HCT116 (cell line): ENCODE measurements around the gene ABCG1. TPM values are rescaled to one million over a fixed set of nuclear protein-coding genes. Genes with fewer than 3 reads are reported as not detected.

ENCODE experiments used
- ATAC-seq: fragments of 200-7000 bp; cut with Tn5 transposase; 2 replicates; pipeline ENCODE4 v1.9.1; 2020; ENCODE audit warnings: mild to moderate bottlenecking, moderate library complexity
- BruUV-seq: library from RNA; stranded (reverse); fragments of 400-500 nt; replicated peaks from 2 replicates; lab custom pipeline; 2021; lab: Mats Ljungman, UMichigan
- CTCF ChIA-PET: fragments of 300-600 bp; sonication (Branson Sonifier 250); formaldehyde crosslinking; loops from one replicate; lab custom pipeline; 2021; ENCODE audit warnings: antibody characterized with exemption; lab: Charles Lee
- POLR2A ChIA-PET: fragments of 300-600, 350-600 bp; sonication (Branson Sonifier 250); formaldehyde crosslinking; loops from one replicate; lab custom pipeline; 2021; ENCODE audit warnings: antibody characterized with exemption; lab: Charles Lee
- RAD21 ChIA-PET, 2 experiments: fragments of 300-600 bp; sonication (Branson Sonifier 250); formaldehyde crosslinking; loops; one replicate each; lab custom pipeline; 2023; ENCODE audit warnings: low total read pairs in 2 of 2; ENCODE audit not compliant: uncharacterized antibody in 2 of 2, unreplicated experiment in 2 of 2, low non-redundant PET in 1 of 2; lab: Charles Lee
- DNase-seq: peaks from one replicate; pipeline ENCODE4 v3.0.0-alpha.2; 2010; ENCODE audit warnings: low read depth, low spot score
- H2AFZ ChIP-seq: fragments of 200-600 bp; shearing (Covaris generic), sonication (generic); 2 replicates; pipeline ENCODE4 v1.6.1; 2017; ENCODE audit warnings: low read depth, mixed run types, mixed read lengths, antibody characterized with exemption, low read length; ENCODE audit not compliant: poor library complexity, severe bottlenecking
- H3K27ac ChIP-seq: 2 replicates; pipeline ENCODE4 v1.5.1; 2012; ENCODE audit warnings: low read depth, low read length
- H3K27me3 ChIP-seq: fragments of 200-600 bp; sonication (generic); 2 replicates; pipeline ENCODE4 v1.6.1; 2016; ENCODE audit warnings: mixed run types, low read length, mixed read lengths; ENCODE audit not compliant: insufficient read depth
- H3K36me3 ChIP-seq, 2 experiments: fragments of 200-500 bp in 1 of 2; fragments of 200-600 bp in 1 of 2; sonication (Bioruptor generic) in 1 of 2; sonication (generic) in 1 of 2; 2 replicates each; pipeline versions ENCODE4 v1.5.1 to v1.6.1; 2014 to 2016; ENCODE audit warnings: low read length in 2 of 2, inconsistent platforms in 1 of 2, mixed read lengths in 1 of 2, mixed run types in 1 of 2; ENCODE audit not compliant: insufficient read depth in 2 of 2, control insufficient read depth in 1 of 2
- H3K4me1 ChIP-seq, 2 experiments: fragments of 200-600 bp in 1 of 2; sonication (generic) in 1 of 2; 2 replicates each; pipeline versions ENCODE4 v1.5.1 to v1.6.1; 2012 to 2017; ENCODE audit warnings: low read length in 2 of 2, inconsistent platforms in 1 of 2, mild to moderate bottlenecking in 1 of 2, mixed read lengths in 1 of 2, mixed run types in 1 of 2, moderate library complexity in 1 of 2; ENCODE audit not compliant: insufficient read depth in 2 of 2, control insufficient read depth in 1 of 2
- H3K4me2 ChIP-seq: fragments of 200-600 bp; sonication (generic); 2 replicates; pipeline ENCODE4 v1.6.1; 2017; ENCODE audit warnings: mixed run types, low read length, mixed read lengths
- H3K4me3 ChIP-seq, 2 experiments: fragments of 200-600 bp in 1 of 2; sonication (generic) in 1 of 2; replicated peaks in 1 of 2; 2 replicates each; pipeline ENCODE4 v1.5.1; 2011 to 2016; ENCODE audit warnings: low read length in 2 of 2, control low read depth in 1 of 2, low read depth in 1 of 2, mild to moderate bottlenecking in 1 of 2, mixed read lengths in 1 of 2, mixed run types in 1 of 2
- H3K79me2 ChIP-seq: fragments of 200-600 bp; sonication (generic); 2 replicates; pipeline ENCODE4 v1.6.1; 2017; ENCODE audit warnings: mild to moderate bottlenecking, mixed run types, low read length, moderate library complexity, mixed read lengths; ENCODE audit not compliant: insufficient read depth
- H3K9ac ChIP-seq: fragments of 200-600 bp; sonication (generic); 2 replicates; pipeline ENCODE4 v1.6.1; 2016; ENCODE audit warnings: low read length, mixed read lengths
- H3K9me2 ChIP-seq: fragments of 200-600 bp; sonication (generic), shearing (Covaris generic); 2 replicates; pipeline ENCODE4 v1.6.1; 2017; ENCODE audit warnings: mixed run types, mild to moderate bottlenecking, moderate library complexity; ENCODE audit not compliant: insufficient read depth
- H3K9me3 ChIP-seq, 2 experiments: fragments of 200-500 bp in 1 of 2; fragments of 200-600 bp in 1 of 2; sonication (Bioruptor generic) in 1 of 2; sonication (generic) in 1 of 2; 2 replicates each; pipeline ENCODE4 v1.6.1; 2014 to 2017; ENCODE audit warnings: low read length in 2 of 2, mixed read lengths in 2 of 2, inconsistent platforms in 1 of 2, low read depth in 1 of 2, mild to moderate bottlenecking in 1 of 2, mixed run types in 1 of 2, moderate library complexity in 1 of 2; ENCODE audit not compliant: control insufficient read depth in 1 of 2, insufficient read depth in 1 of 2
- H4K20me1 ChIP-seq: fragments of 200-600 bp; sonication (generic), shearing (Covaris generic); 2 replicates; pipeline ENCODE4 v1.6.1; 2017; ENCODE audit warnings: mixed run types, mild to moderate bottlenecking, moderate library complexity; ENCODE audit not compliant: insufficient read depth
- ATF3 ChIP-seq: IDR thresholded peaks from 2 replicates; pipeline ENCODE4 v1.6.1; 2012
- CEBPB ChIP-seq: IDR thresholded peaks from 2 replicates; pipeline ENCODE4 v1.6.1; 2012; ENCODE audit warnings: low read depth
- CTCF ChIP-seq, 3 experiments: fragments of 200-600 bp in 1 of 3; sonication (generic) in 1 of 3; IDR thresholded peaks in 2 of 3; conservative IDR thresholded peaks in 1 of 3; 2 replicates each; pipeline ENCODE4 v1.5.1; 2012 to 2017; ENCODE audit warnings: low read depth in 2 of 3, low read length in 2 of 3, antibody characterized with exemption in 1 of 3, borderline replicate concordance in 1 of 3, control low read depth in 1 of 3, mild to moderate bottlenecking in 1 of 3, mixed read lengths in 1 of 3, mixed run types in 1 of 3, moderate library complexity in 1 of 3; ENCODE audit not compliant: insufficient read depth in 1 of 3
- EGR1 ChIP-seq: IDR thresholded peaks from 2 replicates; pipeline ENCODE4 v1.6.1; 2012; ENCODE audit warnings: low read depth
- EZH2 ChIP-seq: fragments of 200-600 bp; sonication (generic); IDR thresholded peaks from 2 replicates; pipeline ENCODE4 v1.6.1; 2017; ENCODE audit warnings: antibody characterized with exemption, mixed run types
- FOSL1 ChIP-seq: IDR thresholded peaks from 2 replicates; pipeline ENCODE4 v1.6.1; 2012; ENCODE audit warnings: low read depth
- JUND ChIP-seq: IDR thresholded peaks from 2 replicates; pipeline ENCODE4 v1.6.1; 2012
- POLR2A ChIP-seq: IDR thresholded peaks from 2 replicates; pipeline ENCODE4 v1.7.0; 2011; ENCODE audit warnings: borderline replicate concordance; ENCODE audit not compliant: insufficient read depth, insufficient read length; ENCODE audit errors: extremely low read depth
- SIN3A ChIP-seq: IDR thresholded peaks from 2 replicates; pipeline ENCODE4 v1.6.1; 2012; ENCODE audit warnings: low read depth
- TCF7L2 ChIP-seq: IDR thresholded peaks from 2 replicates; pipeline ENCODE4 v1.7.0; 2011; ENCODE audit warnings: borderline replicate concordance, inconsistent platforms; ENCODE audit not compliant: insufficient read depth, insufficient read length; ENCODE audit errors: extremely low read depth
- ZFX ChIP-seq: fragments of 450-650 bp; IDR thresholded peaks from 2 replicates; pipeline ENCODE4 v1.6.1; 2017
- ZNF274 ChIP-seq: fragments of 200-500 bp; sonication (Bioruptor generic); IDR thresholded peaks from 2 replicates; pipeline ENCODE4 v1.6.1; 2014; ENCODE audit warnings: mild to moderate bottlenecking, low read depth, low read length, inconsistent platforms
- intact Hi-C: fragments of 100-400 bp; cut with micrococcal nuclease; formaldehyde crosslinking; loops from 2 replicates; pipeline ENCODE4 v1.10.0; 2022
- total RNA-seq: library from RNA; stranded (reverse); gene quantifications from one replicate; pipeline ENCODE4 v1.2.1, GENCODE V29; 2021; ENCODE audit not compliant: unreplicated experiment

Gene ABCG1
- total RNA-seq, 1 experiment from 2014 or later = 1.6 TPM

GRCh38 chr21:42199868-42200463 lies 19.0 kb upstream of the ABCG1 start:
- Histone ChIP-seq H3K9ac (no peak overlapping the region), H2AFZ (no peak overlapping the region), H4K20me1 (no peaks in the 10 kb centered on the region), H3K36me3 (no peaks in the 10 kb centered on the region), H3K79me2 (no peaks in the 10 kb centered on the region), H3K27me3 (no peaks in the 10 kb centered on the region), H3K4me1 (peaks cover 7 to 9% of the 10 kb centered on the region in 2 experiments; a peak in 3 of 4 replicates), H3K4me3 (no peak overlapping the region), H3K27ac (no peak overlapping the region), H3K9me2 (no peaks in the 10 kb centered on the region), H3K9me3 (no peaks in the 10 kb centered on the region), H3K4me2 (no peak overlapping the region)
- ATAC-seq (no peak), DNase-seq (no peak)
- POLR2A ChIA-PET = interaction anchor here (1.3 kb wide), 1 partner anchor 10 kb away, joined by 4 read pairs; no protein-coding TSS in a partner anchor
- TF ChIP-seq SIN3A (no peak), ZNF274 (no peak), FOSL1 (no peak), ZFX (no peak), POLR2A (no peak), JUND (no peak), EZH2 (no peak), TCF7L2 (no peak), EGR1 (no peak), CEBPB (no peak), ATF3 (no peak), CTCF (IDR thresholded peaks at IDR 0.05 in 2 of 3, conservative IDR thresholded peaks at IDR 0.05 in 1 of 3; ENCODE audit: borderline replicate concordance in 1 of 3, insufficient read depth in 1 of 3, low read depth in 2 of 3, low read length in 2 of 3) (no peak)
- BruUV-seq = no TSS peak
- intact Hi-C loops = no loop called here
- RAD21 ChIA-PET = no interaction called here
- CTCF ChIA-PET = no interaction called here
